NCI-H146 treated with DMSO at 0.1 percent for 48 hours (cell line): ENCODE measurements around the gene CRLF1.

Experiments
- DNase-seq: peaks from one replicate; lab custom pipeline; 2025; ENCODE audit not compliant: unreplicated experiment; lab: John Stamatoyannopoulos, UW

CRLF1 gene

GRCh38 chr19:18606281-18607225 is at the start of gene CRLF1:
CRLF1 (minus strand) TSS chr19:18606799; CDS start chr19:18606656, 143 bp downstream.
- no peak for DNase-seq

- no peak for DNase-seq
Measured at GRCh38 chr19:18655173-18655844, 48.7 kb upstream of the CRLF1 start.

- no peak for DNase-seq
Measured at GRCh38 chr19:18654469-18654868, 47.9 kb upstream of the CRLF1 start.

GRCh38 chr19:18653853-18654252 is 47.3 kb upstream of the CRLF1 start:
- DNase-seq, result no peak

- DNase-seq, result no peak
Measured at GRCh38 chr19:18651733-18652132, 45.1 kb upstream of the CRLF1 start.

- DNase-seq, result no peak
Measured at GRCh38 chr19:18651300-18651699, 44.7 kb upstream of the CRLF1 start.

- no peak for DNase-seq
Measured at GRCh38 chr19:18650468-18651041, 44.0 kb upstream of the CRLF1 start.

GRCh38 chr19:18650021-18650390 is 43.4 kb upstream of the CRLF1 start:
- DNase-seq, result no peak

- DNase-seq, result no peak
Measured at GRCh38 chr19:18649371-18650020, 42.9 kb upstream of the CRLF1 start.

GRCh38 chr19:18648973-18649315 is 42.3 kb upstream of the CRLF1 start:
- no peak for DNase-seq

GRCh38 chr19:18647807-18648206 is 41.2 kb upstream of the CRLF1 start:
- DNase-seq, result no peak

GRCh38 chr19:18647371-18647767 is 40.8 kb upstream of the CRLF1 start:
- DNase-seq, result no peak

GRCh38 chr19:18646535-18647370 is 40.2 kb upstream of the CRLF1 start:
- peak; percentile 68 for DNase-seq

GRCh38 chr19:18645035-18645511 is 38.5 kb upstream of the CRLF1 start:
- no peak for DNase-seq

- no peak for DNase-seq
Measured at GRCh38 chr19:18644196-18645034, 37.8 kb upstream of the CRLF1 start.

- DNase-seq, result no peak
Measured at GRCh38 chr19:18639706-18640243, 33.2 kb upstream of the CRLF1 start.

- DNase-seq, result peak; percentile 82
Measured at GRCh38 chr19:18637673-18638630, 31.4 kb upstream of the CRLF1 start.

GRCh38 chr19:18636969-18637629 is 30.5 kb upstream of the CRLF1 start, which contains the start of gene KLHL26:
KLHL26 (plus strand) TSS chr19:18637028; CDS start chr19:18637055, 27 bp downstream.
- DNase-seq, result no peak
